NCI-H748 treated with DMSO at 0.1 percent for 48 hours (cell line): ENCODE results near the gene TBX4.

Experiments used
- DNase-seq: peaks from one replicate; lab custom pipeline; 2025; lab: John Stamatoyannopoulos, UW

TBX4 gene

DNA sequence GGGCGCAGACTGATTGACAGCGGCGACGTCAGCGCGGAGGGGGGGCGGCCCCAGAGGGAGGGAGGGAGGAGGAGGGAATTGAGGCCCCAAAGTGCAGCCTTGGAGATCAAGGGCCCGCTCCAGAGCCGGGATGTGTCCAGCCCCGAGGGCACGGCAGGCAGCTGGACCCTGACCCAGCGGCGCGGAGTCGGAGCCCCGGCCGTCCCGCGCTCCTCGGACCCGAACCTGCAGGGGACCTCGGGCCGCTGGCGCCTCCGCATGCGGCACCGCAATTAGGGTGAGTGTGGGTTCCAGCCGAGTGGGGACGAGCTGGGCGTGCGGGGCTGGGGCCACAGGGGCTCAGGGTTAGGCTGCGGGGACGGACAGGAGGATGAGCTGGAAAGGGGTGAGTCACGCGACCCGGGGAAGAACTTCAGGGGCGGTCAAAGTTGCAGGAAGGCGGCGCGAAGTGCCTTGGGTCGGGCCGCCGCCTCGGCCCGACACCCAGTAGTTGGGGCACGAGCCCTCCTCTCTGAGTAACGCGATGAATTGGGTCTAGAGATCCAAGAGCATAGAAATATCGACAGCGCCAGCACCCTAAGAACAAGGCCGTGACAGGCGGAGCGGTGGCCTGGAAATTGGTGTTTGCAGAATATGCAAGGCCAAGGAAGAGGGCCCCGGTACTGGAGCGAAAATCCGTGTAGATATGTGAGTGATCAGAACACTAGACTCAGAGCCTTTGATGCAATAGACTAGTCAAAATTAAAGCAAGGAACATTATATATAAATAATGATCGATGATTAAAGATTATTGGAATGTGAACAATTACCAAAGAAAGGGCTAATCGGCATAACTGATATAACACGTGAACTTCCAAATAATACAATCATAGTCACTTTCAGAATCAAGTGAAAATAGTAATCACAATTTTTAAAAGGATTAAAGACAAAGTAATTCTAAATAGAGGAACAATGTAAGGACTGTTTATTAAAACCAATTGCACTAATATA is at the start of gene TBX4:
TBX4 (plus strand) TSS at position 122 of the 990 bp plus-strand sequence. CDS start 4,069 bp downstream, outside the sequence.
- no peak for DNase-seq

DNA sequence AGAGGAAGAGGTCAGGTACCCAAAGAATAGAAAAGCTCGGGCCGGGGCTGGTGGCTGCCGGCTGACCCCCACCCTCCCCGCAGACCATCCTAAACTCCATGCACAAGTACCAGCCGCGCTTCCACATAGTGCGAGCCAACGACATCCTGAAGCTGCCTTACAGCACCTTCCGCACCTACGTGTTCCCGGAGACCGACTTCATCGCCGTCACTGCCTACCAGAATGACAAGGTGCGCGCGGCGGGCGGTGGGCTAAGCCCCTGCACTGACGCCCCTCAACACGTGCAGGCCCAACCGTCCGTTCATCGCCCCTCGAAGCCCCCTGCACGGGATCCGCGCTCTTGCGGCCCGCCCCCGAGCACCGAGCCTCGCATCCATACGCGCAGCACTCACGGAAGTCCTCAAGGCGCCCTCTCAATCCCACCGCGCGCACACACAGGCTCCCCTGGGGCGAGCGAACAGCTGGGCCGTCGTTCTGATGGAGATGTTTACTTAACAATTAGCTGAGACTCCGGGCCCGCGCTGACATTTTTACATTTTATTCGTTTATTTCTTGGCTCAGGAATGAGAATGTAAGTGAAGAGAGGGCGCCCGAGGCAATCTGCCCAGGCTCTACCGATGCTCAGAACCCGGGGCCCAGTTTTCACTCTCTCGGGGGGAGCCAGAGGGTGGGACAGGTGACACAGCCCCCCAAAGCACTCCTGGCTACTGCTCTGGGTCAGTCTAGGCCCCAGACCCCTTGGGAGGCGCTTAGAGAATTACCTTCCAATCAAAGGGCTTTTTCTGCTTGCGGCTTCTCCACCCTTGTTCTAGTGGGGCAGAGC is 49.0 kb upstream of the TBX4 start:
- peak; percentile 33 for DNase-seq

DNA sequence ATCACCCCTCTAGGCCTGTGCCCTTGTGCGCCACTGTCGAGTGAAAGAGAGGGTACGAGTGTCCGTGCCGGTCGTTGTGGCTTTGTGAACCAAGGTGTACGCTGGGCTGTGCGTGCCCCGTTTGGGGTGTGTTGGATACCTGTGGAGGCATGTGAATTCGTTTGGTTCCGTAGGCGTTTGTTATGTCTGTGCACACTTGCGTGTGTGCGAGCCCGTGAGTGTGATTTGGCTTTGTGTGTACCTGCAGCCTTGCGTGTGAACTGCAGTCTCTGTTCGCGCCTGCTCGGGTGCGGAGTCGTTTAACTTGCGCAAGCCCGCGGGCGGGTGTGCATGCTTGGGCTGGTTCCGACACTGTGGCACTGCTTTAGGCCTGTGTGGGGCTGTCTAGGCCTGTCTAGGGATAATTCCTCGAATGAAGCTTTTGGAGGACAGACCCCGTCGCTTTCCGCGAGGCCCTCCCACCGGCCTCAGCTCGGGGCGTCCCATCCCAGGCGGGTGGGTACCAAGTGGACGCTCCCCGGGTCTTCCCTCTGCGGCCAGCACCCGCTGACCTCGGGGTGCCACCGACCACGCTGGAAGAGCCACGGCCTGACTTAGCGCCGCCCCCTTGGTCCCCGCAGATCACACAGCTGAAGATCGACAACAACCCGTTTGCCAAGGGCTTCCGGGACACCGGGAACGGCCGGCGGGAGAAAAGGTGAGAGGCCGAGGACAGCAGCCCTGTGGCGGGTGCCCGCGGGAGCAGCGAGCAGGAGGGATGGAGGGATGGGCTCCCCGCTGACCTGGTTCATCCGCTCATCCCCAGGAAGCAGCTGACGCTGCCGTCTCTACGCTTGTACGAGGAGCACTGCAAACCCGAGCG is 48.2 kb upstream of the TBX4 start:
- no peak for DNase-seq

DNA sequence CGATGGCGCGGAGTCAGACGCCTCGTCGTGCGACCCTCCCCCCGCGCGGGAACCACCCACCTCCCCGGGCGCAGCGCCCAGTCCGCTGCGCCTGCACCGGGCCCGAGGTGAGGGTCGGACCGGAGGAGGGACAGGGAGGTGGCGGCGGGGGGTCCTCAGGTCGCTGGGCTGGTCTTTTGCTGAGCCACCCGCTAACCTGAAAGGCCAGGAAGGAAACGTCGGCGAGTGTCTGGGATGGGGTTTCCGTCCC is 47.6 kb upstream of the TBX4 start:
- DNase-seq = no peak

GRCh38 chr17:61404913-61405685 is 47.1 kb upstream of the TBX4 start:
- DNase-seq = no peak

GRCh38 chr17:61405686-61406536 is 46.3 kb upstream of the TBX4 start:
- no peak for DNase-seq

DNA sequence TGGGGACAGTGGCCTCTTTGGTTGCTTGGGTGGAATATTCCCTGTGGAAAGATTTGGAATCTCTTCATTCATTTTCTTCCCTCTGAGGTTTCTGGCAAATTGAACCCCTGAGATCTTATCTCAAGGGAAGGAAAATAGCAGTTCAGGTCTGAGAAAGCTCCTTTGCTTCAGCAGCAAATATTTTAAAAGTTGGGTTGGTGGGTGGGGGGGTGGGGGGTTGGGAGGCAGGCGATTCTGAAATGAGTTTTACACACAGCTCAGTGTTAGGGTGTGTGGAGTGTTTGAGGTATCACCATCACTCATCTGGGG is 45.7 kb upstream of the TBX4 start:
- DNase-seq = no peak

DNA sequence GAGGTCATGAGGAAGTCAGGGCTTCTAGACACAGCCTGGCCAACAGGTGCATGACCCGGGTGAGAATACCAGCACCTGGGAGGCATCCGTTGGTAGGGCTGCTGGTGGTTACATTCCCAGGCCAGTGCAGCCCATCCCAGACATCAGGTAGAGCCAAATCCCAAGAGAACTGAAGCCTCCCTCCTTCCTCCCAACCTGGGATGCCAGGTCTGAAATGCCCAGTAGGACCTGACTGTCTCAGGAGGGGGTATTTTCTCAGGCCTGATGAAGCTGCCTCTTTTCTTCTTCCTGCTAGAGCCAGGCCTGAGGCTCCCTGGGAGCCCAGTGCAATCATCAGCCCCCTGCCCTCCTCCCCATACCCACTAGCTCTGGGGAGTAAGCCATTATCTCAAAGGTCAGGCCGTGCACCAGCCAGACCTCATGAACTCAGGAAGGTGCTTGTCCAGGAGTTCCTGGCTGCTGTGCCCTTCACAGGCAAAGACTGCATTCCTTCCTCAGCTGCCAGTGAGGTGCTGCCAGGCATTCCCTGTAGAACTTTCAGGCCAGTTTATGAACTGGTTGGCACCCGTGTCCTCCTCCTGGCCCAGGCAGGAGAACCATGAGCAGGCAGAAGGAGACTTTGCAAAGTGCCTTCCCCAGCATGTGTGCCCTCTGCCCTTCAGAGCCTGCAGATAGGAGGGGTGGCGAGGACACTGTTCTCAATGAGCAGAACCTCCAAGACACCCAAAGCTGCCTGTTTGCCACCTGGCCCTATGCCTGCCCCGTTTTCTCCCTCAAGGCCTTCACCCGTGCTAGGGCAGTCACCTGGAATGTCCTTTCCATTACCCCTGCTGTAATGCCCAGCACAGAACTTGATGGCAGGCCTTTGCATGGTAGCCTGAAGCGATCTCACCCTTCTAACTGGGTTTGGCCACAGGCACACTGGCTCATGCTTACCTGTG is 45.0 kb upstream of the TBX4 start:
- no peak for DNase-seq

DNA sequence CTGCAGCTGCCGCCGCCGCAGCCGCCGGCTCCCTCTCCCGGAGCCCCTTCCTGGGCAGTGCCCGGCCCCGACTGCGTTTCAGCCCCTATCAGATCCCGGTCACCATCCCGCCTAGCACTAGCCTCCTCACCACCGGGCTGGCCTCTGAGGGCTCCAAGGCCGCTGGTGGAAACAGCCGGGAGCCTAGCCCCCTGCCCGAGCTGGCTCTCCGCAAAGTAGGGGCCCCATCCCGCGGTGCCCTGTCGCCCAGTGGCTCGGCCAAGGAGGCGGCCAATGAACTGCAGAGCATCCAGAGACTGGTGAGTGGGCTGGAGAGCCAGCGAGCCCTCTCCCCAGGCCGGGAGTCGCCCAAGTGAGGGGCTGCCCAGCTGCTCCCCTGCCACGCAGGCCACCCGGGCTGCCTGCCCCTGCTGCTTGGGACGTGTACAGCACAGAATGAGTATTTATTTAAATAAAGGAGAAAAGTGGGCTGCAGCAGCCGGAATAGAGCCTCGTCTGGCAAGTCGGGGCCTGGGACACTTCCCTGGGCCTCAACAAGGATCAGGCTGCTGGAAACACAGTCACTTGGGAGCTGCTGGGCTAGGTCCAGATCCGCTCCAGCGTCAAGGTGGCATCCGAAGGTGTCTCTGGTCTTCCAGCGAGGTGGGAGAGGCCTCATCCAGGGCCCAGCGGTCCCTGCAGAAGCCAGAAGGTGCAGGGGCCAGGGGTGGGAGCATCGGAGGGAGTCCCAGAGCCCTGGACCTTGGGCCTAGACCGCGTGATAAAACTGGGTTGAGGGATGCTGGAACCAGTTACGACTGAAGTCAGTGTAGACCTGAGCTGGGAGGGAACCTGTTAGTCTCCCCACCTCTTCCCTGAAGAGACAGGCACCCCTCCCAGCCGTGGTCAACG is 43.8 kb upstream of the TBX4 start:
- no peak for DNase-seq

DNA sequence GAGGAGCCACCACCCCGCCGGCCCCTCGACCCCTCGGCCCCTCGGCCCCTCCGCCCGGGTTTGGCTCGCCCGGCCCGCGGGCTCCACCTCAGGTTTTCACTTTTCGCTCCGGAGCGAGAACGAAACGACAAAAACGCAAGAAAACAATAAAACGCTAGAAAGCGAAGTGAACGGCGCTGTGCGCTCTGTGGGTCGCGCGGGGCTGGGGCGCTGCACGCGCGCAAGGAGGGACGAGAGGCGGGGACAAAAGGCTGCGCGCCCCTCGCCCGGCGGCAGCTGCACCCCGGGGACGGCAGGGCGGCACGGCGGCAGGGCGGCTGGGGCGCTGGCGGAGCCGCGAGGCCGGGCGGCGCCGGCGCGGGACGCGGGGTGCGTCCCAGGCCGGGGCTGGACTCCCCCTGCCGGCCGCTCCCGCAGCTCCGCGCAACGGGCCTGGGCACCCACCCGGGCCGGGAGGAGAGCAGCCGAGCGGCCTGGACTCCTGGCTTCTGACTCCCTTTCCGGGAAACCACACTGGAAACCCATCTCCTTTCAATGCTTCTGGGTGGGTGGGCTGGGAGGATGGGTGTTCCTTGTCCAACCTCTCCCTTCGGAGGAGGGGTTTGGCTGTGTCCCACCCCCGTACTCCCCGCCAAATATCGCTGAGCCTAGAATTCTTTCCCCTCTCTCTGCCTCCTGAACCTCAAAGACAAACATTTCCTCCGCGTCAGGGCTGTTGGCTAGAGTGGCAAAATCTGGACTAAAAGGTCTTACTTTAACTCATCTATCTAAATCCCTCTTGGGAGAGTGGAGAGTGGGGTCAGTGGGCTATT is 42.7 kb upstream of the TBX4 start:
- no peak for DNase-seq

- DNase-seq = no peak
Observed at GRCh38 chr17:61410141-61411010, 41.8 kb upstream of the TBX4 start.

GRCh38 chr17:61411011-61411260 is 41.3 kb upstream of the TBX4 start:
- DNase-seq = no peak

- no peak for DNase-seq
Observed at GRCh38 chr17:61411261-61412142, 40.7 kb upstream of the TBX4 start.

DNA sequence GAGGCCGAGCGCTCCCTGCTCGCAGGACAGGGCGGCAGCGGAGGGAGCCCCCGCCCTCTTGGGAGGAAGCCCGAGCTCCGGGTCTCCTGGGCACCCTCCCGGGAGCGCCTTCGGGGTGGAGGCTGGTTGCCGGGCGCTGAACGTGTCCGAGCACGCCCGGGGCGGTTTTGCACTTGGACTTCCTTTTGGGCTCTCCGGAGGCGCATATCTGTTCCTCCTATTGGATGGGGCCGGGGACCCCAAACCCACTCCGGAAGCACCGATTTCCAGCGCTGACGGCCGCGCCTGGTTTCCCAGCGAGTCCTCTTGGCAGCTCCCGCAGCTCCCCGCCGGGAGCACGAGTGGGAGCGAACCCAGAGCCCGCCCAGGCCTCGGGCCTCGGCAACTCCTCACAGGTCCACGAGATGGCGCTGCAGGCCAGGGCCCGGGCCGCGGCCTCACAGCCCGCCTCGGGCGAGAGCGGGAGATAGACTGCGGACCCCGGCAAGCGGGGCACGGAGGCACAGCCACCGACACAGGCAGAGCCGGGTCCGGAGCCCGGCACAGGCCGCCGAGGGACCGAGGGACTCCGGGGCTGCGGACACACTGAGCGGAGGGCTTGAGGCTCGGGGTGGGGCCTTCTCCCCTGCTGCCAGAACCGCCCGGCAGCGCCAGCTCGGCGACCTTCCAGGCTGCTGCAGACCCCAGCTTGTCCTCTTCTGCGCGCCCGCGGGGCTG is 39.9 kb upstream of the TBX4 start:
- peak; percentile 62 for DNase-seq
